ENCODE measurements around the gene CCNL2. TPM values are rescaled to one million over a fixed set of nuclear protein-coding genes. Genes with fewer than 3 reads are reported as not detected.
A peak's percentile ranks its signal among the peaks of the same experiment; 100 is the strongest.

The CCNL2 gene
- total RNA-seq, 4 donors from 2014 or later: 31.6 to 248 (median 127) TPM

DNA sequence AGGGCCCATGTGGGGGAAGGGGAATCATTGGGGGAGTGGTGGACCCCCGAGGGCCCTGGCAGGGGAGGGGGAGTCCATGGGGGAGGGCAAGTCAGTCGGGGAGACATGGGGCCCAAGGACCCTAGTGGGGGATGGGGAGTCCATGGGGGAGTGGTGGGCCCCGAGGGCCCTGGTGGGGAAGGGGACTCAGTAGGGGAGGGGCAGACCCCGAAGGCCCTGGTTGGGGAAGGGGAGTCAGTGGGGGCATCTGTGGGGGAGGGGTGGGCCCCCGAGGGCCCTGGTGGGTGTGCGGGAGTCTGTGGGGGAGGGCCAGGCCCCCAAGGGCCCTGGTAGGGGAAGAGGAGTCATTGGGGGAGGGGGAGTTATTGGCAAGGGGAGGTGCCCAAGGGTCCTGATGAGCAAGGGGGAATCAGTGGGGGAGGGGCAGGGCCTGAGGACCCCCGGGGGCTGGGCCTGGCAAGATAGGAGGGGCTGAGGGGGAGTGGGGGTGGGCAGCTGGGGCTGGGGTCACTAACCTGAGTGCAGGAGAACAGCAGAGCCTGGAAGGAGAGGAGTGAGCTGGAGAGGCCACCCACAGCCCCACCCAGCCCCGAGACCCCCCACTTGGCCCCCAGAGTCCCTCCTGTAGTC is 42.9 kb downstream of the CCNL2 start:
- Histone ChIP-seq H3K27me3 (peaks cover 68% of the 10 kb centered on the region), H3K27ac (peak overlapping the region in 3 of 4 donors; percentile 87 to 92 (median 89)), H3K9me3 (no peaks in the 10 kb centered on the region), H3K36me3 (peaks cover 0 to 18% of the 10 kb centered on the region in 2 donors), H3K4me1 (peaks cover 0 to 96% (median 41%) of the 10 kb centered on the region in 3 donors), H3K4me3 (peak overlapping the region in 1 of 2 donors; percentile 63)
- no peak for ATAC-seq
- 20% methylated on average over 1 of the region's 8 CpGs; no CpG with 5 or more reads in 1 of the 2 donors for WGBS, 2 donors (ENCODE audit: low coverage in 1 of 2)
- TF ChIP-seq, protein P1, sequence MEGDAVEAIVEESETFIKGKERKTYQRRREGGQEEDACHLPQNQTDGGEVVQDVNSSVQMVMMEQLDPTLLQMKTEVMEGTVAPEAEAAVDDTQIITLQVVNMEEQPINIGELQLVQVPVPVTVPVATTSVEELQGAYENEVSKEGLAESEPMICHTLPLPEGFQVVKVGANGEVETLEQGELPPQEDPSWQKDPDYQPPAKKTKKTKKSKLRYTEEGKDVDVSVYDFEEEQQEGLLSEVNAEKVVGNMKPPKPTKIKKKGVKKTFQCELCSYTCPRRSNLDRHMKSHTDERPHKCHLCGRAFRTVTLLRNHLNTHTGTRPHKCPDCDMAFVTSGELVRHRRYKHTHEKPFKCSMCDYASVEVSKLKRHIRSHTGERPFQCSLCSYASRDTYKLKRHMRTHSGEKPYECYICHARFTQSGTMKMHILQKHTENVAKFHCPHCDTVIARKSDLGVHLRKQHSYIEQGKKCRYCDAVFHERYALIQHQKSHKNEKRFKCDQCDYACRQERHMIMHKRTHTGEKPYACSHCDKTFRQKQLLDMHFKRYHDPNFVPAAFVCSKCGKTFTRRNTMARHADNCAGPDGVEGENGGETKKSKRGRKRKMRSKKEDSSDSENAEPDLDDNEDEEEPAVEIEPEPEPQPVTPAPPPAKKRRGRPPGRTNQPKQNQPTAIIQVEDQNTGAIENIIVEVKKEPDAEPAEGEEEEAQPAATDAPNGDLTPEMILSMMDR (IDR thresholded peaks at IDR 0.05): no peak
- TF ChIP-seq POLR2AphosphoS5 (IDR thresholded peaks at IDR 0.05) (no peak), POLR2A (IDR thresholded peaks at IDR 0.05) (no peak), EP300 (IDR thresholded peaks at IDR 0.05) (no peak)

DNA sequence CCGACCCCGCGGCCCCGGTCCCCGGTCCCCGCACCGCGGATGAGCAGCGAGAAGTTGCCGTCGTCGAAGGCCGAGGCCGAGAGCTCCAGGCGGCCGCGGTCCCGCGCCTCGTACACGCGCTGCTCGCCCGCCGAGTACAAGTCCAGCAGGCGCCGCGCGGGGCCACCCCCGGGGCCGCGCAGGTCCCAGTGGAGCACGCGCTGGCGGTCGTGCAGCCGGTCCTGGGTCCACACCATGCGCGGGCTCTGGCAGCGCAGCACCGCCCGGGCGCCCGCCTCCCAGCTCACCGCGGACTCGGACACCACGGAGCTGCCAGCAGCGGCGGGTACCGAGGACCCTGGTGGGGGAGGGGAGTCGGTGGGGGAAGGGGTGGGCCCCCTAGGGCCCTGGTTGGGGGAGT is 43.7 kb downstream of the CCNL2 start:
- H3K4me3 ChIP-seq: peak overlapping the region in 1 of 2 donors; percentile 63
- peaks cover 0 to 18% of the 10 kb centered on the region in 2 donors for H3K36me3 ChIP-seq
- peaks cover 68% of the 10 kb centered on the region for H3K27me3 ChIP-seq
- ATAC-seq: no peak
- H3K4me1 ChIP-seq: peaks cover 0 to 90% (median 36%) of the 10 kb centered on the region in 3 donors
- no peaks in the 10 kb centered on the region for H3K9me3 ChIP-seq
- TF ChIP-seq, protein P1 (IDR thresholded peaks at IDR 0.05): no peak
- no peak for TF ChIP-seq POLR2AphosphoS5 (IDR thresholded peaks at IDR 0.05)
- TF ChIP-seq EP300 (IDR thresholded peaks at IDR 0.05): no peak
- no CpG with 5 or more reads among the region's 52 CpGs for WGBS, 2 donors (ENCODE audit: low coverage in 1 of 2)
- peak overlapping the region in 3 of 4 donors; percentile 87 to 92 (median 89) for H3K27ac ChIP-seq

DNA sequence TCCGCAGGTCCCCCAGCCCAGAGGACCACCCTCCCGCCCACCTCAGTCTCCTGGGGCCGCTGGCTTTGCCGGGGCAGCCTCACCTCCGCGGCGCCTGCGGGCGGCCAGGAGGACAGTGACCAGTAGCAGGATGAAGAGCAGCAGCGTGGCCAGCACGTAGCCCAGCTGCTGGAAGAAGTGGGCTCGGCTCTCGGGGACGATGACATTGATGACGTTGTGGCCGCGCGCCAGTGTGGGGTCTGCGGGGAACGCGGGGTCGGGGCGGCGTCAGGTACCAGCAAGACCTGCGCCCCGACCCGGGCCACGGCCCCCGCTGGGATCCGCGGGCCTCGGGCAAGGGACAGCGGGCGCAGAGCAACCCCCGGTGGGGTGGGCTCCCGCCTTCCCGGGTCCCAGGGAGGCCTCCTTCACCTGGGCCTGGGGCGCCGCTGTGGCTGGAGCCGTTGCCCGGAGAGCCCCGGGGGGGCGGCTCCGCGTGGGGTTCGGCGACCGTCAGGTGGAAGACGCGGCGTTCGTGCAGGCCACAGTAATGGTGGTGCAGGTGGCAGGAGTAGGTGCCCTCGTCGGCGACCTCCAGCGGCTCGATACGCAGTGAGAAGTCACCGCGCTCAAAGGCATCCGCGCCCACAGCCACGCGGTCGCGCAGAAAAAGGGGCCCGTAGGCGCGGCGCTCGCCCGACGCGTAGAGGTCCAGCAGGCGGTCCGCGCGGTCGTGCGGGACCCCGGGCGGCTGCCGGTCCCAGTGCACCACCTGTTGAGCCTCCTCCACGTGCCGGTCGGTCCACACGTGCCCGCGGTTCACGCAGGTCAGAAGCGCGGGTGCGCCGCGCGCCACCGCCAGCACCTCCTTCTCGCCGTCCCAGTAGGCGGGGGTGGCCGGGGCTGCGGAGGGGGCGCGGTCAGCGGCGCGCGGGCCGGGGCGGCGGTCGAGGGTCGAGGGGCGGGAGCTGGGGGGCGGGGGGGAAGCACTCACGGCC is 44.6 kb downstream of the CCNL2 start:
- no CpG with 5 or more reads among the region's 116 CpGs for WGBS, 2 donors (ENCODE audit: low coverage in 1 of 2)
- Histone ChIP-seq H3K36me3 (peaks cover 0 to 18% of the 10 kb centered on the region in 2 donors), H3K9me3 (no peaks in the 10 kb centered on the region), H3K4me1 (peaks cover 0 to 82% (median 36%) of the 10 kb centered on the region in 3 donors), H3K27ac (peak overlapping the region in 3 of 4 donors; percentile 87 to 92 (median 89)), H3K27me3 (peaks cover 68% of the 10 kb centered on the region), H3K4me3 (peak overlapping the region in 1 of 2 donors; percentile 63)
- TF ChIP-seq POLR2A (IDR thresholded peaks at IDR 0.05) (no peak), POLR2AphosphoS5 (IDR thresholded peaks at IDR 0.05) (no peak), EP300 (IDR thresholded peaks at IDR 0.05) (no peak)
- TF ChIP-seq, protein P1 (IDR thresholded peaks at IDR 0.05): no peak
- ATAC-seq: no peak

DNA sequence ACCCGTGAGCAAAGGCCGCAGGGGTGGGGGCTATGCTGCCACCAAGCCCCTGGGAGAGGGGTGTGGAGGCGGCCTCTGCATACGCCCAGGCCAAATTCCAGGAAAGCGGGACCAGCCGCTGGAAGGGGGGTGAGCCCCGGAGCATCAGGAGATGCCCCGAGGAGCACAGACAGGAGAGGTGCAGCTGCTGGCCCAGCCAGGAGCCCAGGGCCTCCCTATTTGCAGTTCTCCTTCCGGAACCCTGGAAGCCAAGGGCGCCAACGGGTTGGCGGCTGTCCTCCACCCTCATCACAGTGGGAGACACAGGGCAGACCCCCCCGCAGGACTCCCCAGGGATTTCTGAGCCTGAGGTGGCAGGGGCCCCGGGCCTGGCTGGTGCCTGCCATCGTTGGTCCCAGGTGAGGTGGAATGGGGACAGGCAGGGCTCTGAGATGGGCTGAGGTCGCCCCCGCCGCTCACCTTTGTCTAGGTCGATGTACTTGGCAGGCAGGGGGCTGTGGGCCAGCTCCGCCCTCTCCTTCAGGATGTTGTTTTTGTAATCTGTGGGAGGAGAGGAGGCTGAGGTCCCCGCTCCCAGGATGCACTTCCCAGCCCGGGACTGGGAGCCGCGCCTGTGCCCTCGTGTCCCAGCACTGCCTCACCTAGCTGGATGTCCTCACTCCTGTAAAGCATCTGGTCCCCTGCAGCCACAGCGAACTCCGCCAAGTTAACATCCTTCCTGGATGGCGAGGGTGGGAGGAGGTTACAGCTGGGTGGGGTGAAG is 45.6 kb downstream of the CCNL2 start:
- no peak overlapping the region for H3K4me3 ChIP-seq
- peaks cover 58% of the 10 kb centered on the region for H3K27me3 ChIP-seq
- WGBS, 2 donors (ENCODE audit: low coverage in 1 of 2): 61% methylated on average over 4 of the region's 28 CpGs; no CpG with 5 or more reads in 1 of the 2 donors
- H3K27ac ChIP-seq: peak overlapping the region in 3 of 4 donors; percentile 72 to 87 (median 79)
- TF ChIP-seq POLR2A (IDR thresholded peaks at IDR 0.05): no peak
- TF ChIP-seq EP300 (IDR thresholded peaks at IDR 0.05): no peak
- TF ChIP-seq, protein P1 (IDR thresholded peaks at IDR 0.05): no peak
- no peak for TF ChIP-seq POLR2AphosphoS5 (IDR thresholded peaks at IDR 0.05)
- no peaks in the 10 kb centered on the region for H3K9me3 ChIP-seq
- peaks cover 0 to 73% (median 36%) of the 10 kb centered on the region in 3 donors for H3K4me1 ChIP-seq
- H3K36me3 ChIP-seq: peaks cover 0 to 18% of the 10 kb centered on the region in 2 donors
- no peak for ATAC-seq

All from gastroesophageal sphincter (tissue), 4 donors.